Measurements from ENCODE around the gene CCM2.
"Not testable (repeated sequence)": the region's sequence is repeated elsewhere in the genome, so short reads cannot be mapped to it uniquely, and the experiment has no call there.

The CCM2 gene

DNA sequence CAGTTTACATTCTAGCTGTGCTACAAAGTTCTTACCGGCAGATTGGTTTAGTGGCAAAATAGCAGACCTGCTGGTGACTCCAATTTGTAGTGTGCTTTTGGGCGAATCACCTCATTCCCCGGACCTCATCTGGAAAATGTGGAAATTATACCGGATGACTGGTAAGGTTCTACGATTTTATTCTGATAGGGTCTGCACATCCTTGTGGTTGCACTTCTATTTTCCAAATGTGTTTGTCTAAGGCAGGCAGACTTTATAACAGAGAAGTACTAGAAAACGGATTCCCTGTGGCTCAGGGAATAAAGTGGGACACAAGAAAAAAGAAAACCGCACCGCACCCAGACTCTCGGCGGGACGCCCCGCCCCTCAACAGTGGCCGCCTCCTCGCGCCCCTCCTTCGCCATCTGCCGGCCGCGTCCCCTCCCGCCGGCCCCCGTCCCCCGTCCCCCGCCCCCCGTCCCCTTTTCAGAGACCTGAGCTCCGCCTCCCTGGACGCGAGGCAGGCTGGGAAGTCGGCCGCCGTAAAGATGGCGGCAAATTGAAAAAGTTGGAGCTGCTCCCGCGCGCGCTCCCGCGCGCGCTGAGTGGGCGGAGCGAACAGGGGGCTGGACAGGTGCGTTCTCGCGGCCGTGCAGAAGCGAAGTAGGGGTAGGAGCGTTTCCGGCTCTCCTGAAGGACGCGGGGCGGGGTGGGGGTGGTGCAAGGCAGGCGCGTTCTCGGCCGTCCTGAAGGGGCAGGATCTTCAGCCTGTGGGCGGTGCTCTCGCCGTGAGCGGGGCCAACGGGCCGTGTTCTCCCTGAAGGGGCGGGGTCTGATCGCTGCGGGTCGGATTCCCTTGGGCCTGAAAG lies 532 bp upstream of the CCM2 start:
- DNase-seq (ENCODE audit: low read depth in 2 of 3, low spot score in 2 of 3), result peak; percentile 92 to 98 (median 96)

GRCh38 chr7:45001138-45001694 lies 1.2 kb downstream of the CCM2 start:
- no peak for DNase-seq (ENCODE audit: low read depth in 2 of 3, low spot score in 2 of 3)

- DNase-seq (ENCODE audit: low read depth in 2 of 3, low spot score in 2 of 3), result no peak
These were observed 1.8 kb downstream of the CCM2 start for GRCh38 chr7:45001826-45002225.

DNA sequence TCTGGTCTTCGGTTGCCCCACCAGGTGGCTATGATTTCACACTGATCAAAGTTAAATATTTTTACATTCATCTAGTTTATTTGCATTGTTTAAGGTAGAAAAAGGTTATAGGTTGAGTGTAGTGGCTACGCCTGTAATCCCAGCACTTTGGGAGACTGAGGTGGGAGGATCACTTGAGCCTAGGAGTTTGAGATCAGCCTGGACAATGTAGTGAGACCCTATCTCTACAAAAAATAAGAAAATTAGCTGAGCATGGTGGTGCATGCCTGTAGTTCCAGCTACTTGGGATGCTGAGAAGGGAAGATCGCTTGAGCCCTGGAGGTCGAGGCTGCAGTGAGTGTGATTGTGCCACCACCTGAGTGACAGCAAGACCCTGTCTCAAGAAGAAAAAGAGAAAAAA lies 3.8 kb downstream of the CCM2 start:
- no peak for DNase-seq (ENCODE audit: low read depth in 2 of 3, low spot score in 2 of 3)

DNA sequence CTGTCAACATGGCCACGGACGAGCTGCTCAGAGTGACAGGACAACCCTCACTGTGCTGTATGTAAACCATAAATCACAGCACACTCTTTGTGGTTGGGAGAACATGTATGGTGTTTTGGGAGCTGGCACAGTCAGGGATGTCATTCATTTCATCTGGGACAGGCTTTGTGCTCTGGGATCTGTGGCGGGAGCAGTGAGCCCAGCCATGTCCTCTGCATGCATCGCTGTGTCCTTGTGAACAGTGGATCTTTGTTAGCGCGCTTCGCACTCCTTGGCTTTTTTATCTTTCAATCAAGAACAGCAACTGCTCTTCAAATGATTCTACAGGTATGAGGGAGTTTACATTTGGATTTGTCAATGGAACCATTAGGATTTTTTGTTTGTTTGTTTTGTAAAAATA lies 7.1 kb downstream of the CCM2 start:
- no peak for DNase-seq (ENCODE audit: low read depth in 2 of 3, low spot score in 2 of 3)

- no peak for DNase-seq (ENCODE audit: low read depth in 2 of 3, low spot score in 2 of 3)
These were observed 7.7 kb downstream of the CCM2 start for GRCh38 chr7:45007571-45008328.

- no peak for DNase-seq (ENCODE audit: low read depth in 2 of 3, low spot score in 2 of 3)
These were observed 13.5 kb downstream of the CCM2 start for GRCh38 chr7:45013465-45013967.

- DNase-seq (ENCODE audit: low read depth in 2 of 3, low spot score in 2 of 3), result no peak
These were observed 15.3 kb downstream of the CCM2 start for GRCh38 chr7:45015313-45015712.

DNA sequence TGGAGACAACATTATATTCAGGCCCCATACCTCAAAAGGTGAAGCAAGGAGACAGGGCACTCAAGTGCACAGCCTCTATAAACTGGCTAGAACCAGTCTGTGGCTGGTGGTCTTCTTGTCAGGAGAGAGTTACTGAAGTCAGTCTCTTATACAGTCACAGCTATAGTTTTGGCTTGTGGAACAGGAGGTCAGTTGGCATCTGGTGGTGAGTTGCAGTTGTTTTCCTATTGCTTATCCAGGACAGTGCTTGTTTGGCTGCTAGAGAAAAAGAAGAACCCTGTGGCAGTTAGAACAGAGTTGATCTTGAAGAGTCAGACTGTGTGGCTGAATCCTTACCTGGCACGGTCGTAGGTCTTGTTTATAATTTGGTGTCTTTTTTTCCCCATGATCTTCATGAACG lies 17.3 kb downstream of the CCM2 start:
- no peak for DNase-seq (ENCODE audit: low read depth in 2 of 3, low spot score in 2 of 3)

DNA sequence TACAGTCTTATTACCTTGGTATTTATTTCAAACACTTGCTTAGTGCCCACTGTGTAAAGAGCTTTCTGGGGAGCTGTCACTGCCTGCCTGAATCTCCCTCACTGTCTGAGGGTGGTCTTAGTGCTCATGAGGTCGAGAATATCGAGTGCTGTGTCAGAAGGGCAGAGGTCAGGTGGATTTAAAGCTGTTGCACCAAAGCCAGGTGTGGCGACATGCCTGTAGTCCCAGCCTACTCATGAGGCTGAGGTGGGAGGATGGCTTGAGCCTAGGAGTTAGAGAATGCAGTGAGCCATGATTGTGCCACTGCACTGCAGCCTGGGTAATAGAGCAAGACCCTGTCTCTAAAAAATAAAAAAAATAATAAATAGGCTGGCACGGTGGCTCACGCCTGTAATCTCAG lies 20.9 kb downstream of the CCM2 start:
- no peak for DNase-seq (ENCODE audit: low read depth in 2 of 3, low spot score in 2 of 3)

- no peak for DNase-seq (ENCODE audit: low read depth in 2 of 3, low spot score in 2 of 3)
These were observed 21.7 kb downstream of the CCM2 start for GRCh38 chr7:45021604-45022296.

DNA sequence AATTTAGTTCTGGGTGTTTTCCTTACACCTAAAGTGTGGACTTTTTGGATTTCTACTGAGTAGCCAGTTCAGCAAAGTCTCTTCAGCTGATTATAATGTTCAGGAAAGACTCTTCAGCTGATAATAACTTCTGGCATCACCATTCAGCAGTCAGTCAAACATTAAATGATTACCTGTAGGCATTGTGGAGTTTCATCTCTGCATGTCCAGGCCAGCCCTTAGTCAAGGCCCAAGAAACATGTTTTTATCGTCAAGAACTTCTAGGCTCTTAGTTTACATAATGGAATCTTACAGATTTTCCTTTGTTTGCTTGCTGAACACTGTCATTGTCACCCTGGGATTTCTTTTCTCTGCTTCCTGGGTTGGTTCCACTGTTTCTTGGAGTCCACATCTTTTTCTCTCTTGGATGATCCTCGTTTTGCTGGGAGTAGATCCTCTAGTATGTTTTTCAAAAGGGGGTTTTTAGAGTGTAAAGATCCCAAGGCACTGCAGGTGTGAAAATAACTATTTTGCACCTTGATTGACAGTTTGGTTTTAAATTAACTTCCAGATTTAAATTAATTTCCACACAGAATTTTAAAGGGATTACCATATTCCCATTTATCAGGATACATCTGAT lies 24.2 kb downstream of the CCM2 start:
- DNase-seq (ENCODE audit: low read depth in 2 of 3, low spot score in 2 of 3), result no peak

DNA sequence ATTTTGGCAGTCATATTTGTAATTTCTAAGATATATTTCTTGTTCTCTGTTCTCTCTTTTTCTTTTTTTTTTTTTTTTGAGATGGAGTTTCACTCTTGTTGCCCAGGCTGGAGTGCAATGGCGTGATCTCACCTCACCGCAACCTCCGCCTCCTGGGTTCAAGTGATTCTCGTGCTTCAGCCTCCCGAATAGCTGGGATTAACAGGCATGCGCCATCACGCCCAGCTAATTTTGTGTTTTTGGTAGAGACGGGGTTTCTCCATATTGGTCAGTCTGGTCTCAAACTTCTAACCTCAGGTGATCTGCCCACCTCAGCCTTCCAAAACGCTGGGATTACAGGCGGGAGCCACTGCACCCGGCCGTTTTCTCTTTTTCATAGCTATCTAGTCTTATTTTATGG lies 25.5 kb downstream of the CCM2 start:
- DNase-seq (ENCODE audit: low read depth in 2 of 3, low spot score in 2 of 3), result not testable (repeated sequence)

- no peak for DNase-seq (ENCODE audit: low read depth in 2 of 3, low spot score in 2 of 3)
These were observed 26.0 kb downstream of the CCM2 start for GRCh38 chr7:45026013-45026412.

DNA sequence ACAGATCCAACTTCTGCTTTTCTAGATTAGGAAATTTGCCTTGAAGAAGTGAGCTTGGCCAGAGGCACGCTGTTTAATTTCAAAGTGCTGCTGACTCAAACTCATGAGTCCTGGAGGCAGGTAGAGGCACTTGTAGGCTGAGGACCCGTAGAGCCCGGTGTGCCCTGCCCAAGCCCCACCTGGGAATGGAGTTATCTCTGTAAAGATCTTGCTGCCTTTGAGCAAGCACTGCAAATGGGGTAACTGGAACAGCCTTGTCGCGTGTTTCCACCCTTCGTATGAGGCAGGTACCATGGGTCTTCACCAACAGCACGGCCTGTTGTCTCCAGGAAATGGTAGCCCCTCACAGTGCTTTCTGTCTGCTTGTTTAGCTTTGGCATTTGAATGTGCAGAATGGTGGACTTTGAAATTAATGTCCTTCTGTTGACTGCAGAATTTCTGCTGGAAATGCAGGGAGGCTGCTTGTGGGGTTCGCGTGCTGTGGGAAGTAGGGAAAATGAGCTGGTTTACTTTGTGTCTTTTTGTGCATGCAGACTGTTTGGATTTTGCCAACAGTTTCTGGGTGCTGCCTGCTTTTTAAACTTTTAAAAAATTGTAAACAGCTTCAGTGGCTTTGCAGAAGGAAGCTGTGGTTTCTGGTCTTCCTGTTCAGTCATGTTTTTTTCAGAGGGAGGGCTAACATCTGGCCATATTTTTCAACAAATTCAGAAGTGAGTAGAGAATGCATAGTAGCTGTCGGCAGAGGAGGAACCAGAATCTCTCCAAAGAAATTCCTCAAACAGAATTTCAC lies 27.2 kb downstream of the CCM2 start:
- no peak for DNase-seq (ENCODE audit: low read depth in 2 of 3, low spot score in 2 of 3)

GRCh38 chr7:45027774-45028114 lies 27.7 kb downstream of the CCM2 start:
- DNase-seq (ENCODE audit: low read depth in 2 of 3, low spot score in 2 of 3), result no peak

DNA sequence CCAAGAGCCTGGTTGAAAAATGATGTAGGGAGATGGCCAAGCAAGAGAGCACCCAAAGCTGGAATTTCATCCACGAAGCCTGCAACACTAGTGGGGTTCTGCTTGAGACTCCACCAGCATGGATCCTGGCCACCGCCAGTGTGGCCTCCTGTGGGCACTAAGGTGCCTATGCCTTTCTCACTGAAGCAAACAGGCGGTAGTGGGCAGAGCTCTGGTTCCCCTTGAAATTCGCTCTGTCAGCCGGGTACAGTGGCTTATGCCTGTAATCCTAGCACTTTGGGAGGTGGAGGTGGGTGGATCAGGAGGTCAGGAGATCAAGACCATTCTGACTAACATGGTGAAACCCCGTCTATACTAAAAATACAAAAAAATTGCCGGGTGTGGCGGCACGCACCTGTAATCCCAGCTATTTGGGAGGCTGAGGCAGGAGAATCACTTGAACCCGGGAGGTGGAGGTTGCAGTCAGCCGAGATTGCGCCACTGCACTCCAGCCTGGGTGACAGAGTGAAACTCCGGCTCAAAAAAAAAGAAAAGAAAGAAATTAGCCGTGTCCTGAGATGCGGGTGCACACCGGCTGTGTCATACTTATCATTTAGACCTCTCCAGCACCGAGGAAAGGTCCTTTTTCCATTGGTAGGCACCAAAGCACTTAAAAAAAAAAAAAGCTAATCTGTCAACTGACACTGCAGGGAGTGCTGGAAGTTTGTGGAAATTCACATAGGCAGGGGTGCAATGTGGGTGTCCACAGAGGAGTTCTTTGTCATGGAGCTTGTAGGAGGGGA lies 28.3 kb downstream of the CCM2 start:
- no peak for DNase-seq (ENCODE audit: low read depth in 2 of 3, low spot score in 2 of 3)

DNA sequence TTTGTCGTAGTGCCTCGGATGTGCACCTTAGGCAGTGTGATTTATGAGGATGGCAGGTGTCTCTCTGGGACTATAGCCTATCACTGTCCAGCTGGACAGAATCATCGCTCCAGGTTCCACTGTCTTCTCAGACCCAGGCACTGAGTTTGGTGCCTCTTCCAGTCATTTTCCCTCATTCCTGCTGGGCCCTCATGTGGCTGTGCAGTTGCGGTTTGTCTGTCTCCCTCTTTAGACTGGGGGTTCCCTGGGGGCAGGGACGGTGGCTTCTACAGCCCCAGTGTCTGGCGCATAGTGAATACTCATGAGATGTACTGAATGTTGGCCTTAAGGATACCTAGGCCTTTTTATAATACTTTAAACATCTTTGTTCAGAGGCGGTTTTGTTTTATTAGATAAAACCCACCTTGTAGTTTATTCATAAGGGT lies 28.9 kb downstream of the CCM2 start:
- no peak for DNase-seq (ENCODE audit: low read depth in 2 of 3, low spot score in 2 of 3)

DNA sequence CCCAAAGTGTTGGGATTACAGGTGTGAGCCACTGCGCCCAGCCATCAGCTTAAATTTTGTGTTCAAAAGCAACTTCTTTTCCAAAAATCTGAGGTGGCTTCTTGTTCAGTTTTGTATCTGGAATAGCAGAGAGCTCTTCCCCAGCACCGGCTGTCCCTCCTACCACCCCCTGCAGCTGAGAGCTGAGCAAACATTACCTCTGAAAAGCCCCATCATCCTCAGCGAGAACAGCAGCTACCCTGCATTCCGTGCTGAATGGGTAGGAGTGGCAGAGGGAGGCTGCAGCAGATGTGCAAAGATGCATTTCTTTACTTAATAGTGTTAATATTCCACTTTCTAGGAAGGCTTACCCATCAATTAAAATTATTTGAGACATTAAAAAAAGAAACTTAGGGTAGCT lies 31.8 kb downstream of the CCM2 start:
- DNase-seq (ENCODE audit: low read depth in 2 of 3, low spot score in 2 of 3), result no peak

Data from activated CD8-positive, alpha-beta memory T cell treated with anti-CD3 and anti-CD28 coated beads for 48 hours (primary cell).